WTC11 (cell line): Measurements from ENCODE around the gene CUTA. TPM values are rescaled to one million over a fixed set of nuclear protein-coding genes. Genes with fewer than 3 reads are reported as not detected.

Source experiments
- ATAC-seq: fragments of 200-7000 bp; cut with Tn5 transposase; 2 replicates; pipeline ENCODE4 v1.10.0; 2021; ENCODE audit warnings: mild to moderate bottlenecking, moderate library complexity
- CTCF ChIA-PET: fragments of 300-600 bp; sonication (Branson Sonifier 250); formaldehyde crosslinking; loops from one replicate; lab custom pipeline; 2021; ENCODE audit warnings: antibody characterized with exemption; lab: Charles Lee
- POLR2A ChIA-PET: fragments of 350-600 bp; sonication (Branson Sonifier 250); formaldehyde crosslinking; loops from one replicate; lab custom pipeline; 2021; ENCODE audit warnings: antibody characterized with exemption; lab: Charles Lee
- DNase-seq: peaks from one replicate; pipeline ENCODE4 v3.0.0; 2021; ENCODE audit warnings: low spot score
- H3K27ac Mint-ChIP-seq: 2 replicates; pipeline ENCODE4 v1.8.0; 2021; ENCODE audit warnings: mixed read lengths
- H3K27me3 Mint-ChIP-seq: 2 replicates; pipeline ENCODE4 v1.8.0; 2021; ENCODE audit warnings: low read depth, mild to moderate bottlenecking, moderate library complexity, mixed read lengths
- H3K36me3 Mint-ChIP-seq: 2 replicates; pipeline ENCODE4 v1.8.0; 2021; ENCODE audit warnings: mixed read lengths
- H3K4me1 Mint-ChIP-seq: 2 replicates; pipeline ENCODE4 v1.8.0; 2022; ENCODE audit warnings: mixed read lengths
- H3K4me3 Mint-ChIP-seq: 2 replicates; pipeline ENCODE4 v1.8.0; 2021; ENCODE audit warnings: mild to moderate bottlenecking, moderate library complexity, mixed read lengths
- H3K9me3 Mint-ChIP-seq: 2 replicates; pipeline ENCODE4 v1.8.0; 2021; ENCODE audit warnings: mixed read lengths
- CREB1 ChIP-seq: sonication (generic); formaldehyde crosslinking; IDR thresholded peaks from 2 replicates; pipeline ENCODE4 v1.8.0; 2023; ENCODE audit warnings: mild to moderate bottlenecking, missing genetic modification reagents
- EMX1 ChIP-seq: fragments of 250-450 bp; sonication (Bioruptor Pico); IDR thresholded peaks from 2 replicates; pipeline ENCODE4 v1.8.0; 2021; ENCODE audit warnings: mild to moderate bottlenecking
- ETV6 ChIP-seq: sonication (generic); formaldehyde crosslinking; IDR thresholded peaks from 2 replicates; pipeline ENCODE4 v1.8.1; 2022; ENCODE audit warnings: mild to moderate bottlenecking, missing genetic modification reagents
- IRF1 ChIP-seq: sonication (generic); formaldehyde crosslinking; IDR thresholded peaks from 2 replicates; pipeline ENCODE4 v1.8.0; 2023; ENCODE audit warnings: missing genetic modification reagents
- MYBL2 ChIP-seq: sonication (generic); formaldehyde crosslinking; IDR thresholded peaks from 2 replicates; pipeline ENCODE4 v1.8.1; 2023; ENCODE audit warnings: mild to moderate bottlenecking, moderate library complexity, missing genetic modification reagents
- NFE2L1 ChIP-seq: sonication (generic); formaldehyde crosslinking; IDR thresholded peaks from 2 replicates; pipeline ENCODE4 v1.8.1; 2023; ENCODE audit warnings: missing genetic modification reagents
- PRDM15 ChIP-seq: sonication (generic); formaldehyde crosslinking; IDR thresholded peaks from 2 replicates; pipeline ENCODE4 v1.8.0; 2022; ENCODE audit warnings: missing genetic modification reagents
- SOX15 ChIP-seq: fragments of 250-450 bp; sonication (Bioruptor Pico); IDR thresholded peaks from 2 replicates; pipeline ENCODE4 v1.9.0; 2021; ENCODE audit warnings: mild to moderate bottlenecking
- TCF7 ChIP-seq: sonication (generic); formaldehyde crosslinking; IDR thresholded peaks from 2 replicates; pipeline ENCODE4 v1.8.0; 2022; ENCODE audit warnings: mild to moderate bottlenecking, low read depth, missing genetic modification reagents, moderate library complexity
- ZNF219 ChIP-seq: sonication (generic); formaldehyde crosslinking; IDR thresholded peaks from 2 replicates; pipeline ENCODE4 v1.8.0; 2023; ENCODE audit warnings: missing genetic modification reagents, mild to moderate bottlenecking, borderline replicate concordance
- ZNF281 ChIP-seq: sonication (generic); formaldehyde crosslinking; IDR thresholded peaks from 2 replicates; pipeline ENCODE4 v1.8.0; 2023; ENCODE audit warnings: mild to moderate bottlenecking, missing genetic modification reagents
- total RNA-seq: library from RNA; stranded (reverse); gene quantifications from 3 replicates; pipeline ENCODE4 v1.2.3, GENCODE V29; 2021
- TF ChIP-seq, protein P1 (sequence below): sonication (generic); formaldehyde crosslinking; IDR thresholded peaks from 2 replicates; pipeline ENCODE4 v1.8.1; 2023; ENCODE audit warnings: mild to moderate bottlenecking, moderate library complexity, missing genetic modification reagents
- TF ChIP-seq, protein P2 (sequence below): sonication (generic); formaldehyde crosslinking; IDR thresholded peaks from 2 replicates; pipeline ENCODE4 v1.8.1; 2023; ENCODE audit warnings: mild to moderate bottlenecking, missing genetic modification reagents
- TF ChIP-seq, protein P3 (sequence below): fragments of 250-450 bp; sonication (Bioruptor Pico); IDR thresholded peaks from 2 replicates; pipeline ENCODE4 v1.9.0; 2021; ENCODE audit warnings: mild to moderate bottlenecking
- TF ChIP-seq, protein P4 (sequence below): sonication (generic); formaldehyde crosslinking; IDR thresholded peaks from 2 replicates; pipeline ENCODE4 v1.8.1; 2023; ENCODE audit warnings: mild to moderate bottlenecking, missing genetic modification reagents

CUTA gene
- total RNA-seq, 1 experiment from 2014 or later = 247 TPM

DNA sequence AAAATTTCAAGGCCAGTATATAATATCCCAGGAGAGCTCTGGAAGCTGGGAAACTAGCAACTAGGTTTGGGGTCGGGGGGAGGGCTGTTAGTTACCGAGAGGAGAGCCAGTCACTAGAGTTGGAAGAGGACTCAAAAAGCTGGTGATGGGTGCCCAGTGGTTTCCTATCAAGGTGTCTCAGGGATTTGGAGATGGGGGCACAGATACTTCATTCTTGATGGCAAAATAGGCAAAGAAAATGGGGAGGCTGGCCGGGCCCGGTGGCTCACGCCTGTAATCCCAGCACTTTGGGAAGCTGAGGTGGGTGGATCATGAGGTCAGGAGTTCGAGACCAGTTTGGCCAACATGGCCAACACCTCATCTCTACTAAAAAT, 6.3 kb downstream of the CUTA start:
- ChIA-PET POLR2A (interaction anchor here (0.8 to 1.0 kb wide), 2 partner anchors 14 to 94 kb away, joined by 3 to 8 read pairs; partner anchors contain the start of gene ZBTB22), CTCF (interaction anchor here (0.8 to 2.1 kb wide), 3 partner anchors 15 to 134 kb away, joined by 3 to 11 read pairs (median 4); partner anchors contain the start of gene B3GALT4)
- Mint-ChIP-seq H3K27me3 (no peaks in the 10 kb centered on the region), H3K9me3 (no peaks in the 10 kb centered on the region), H3K36me3 (peaks cover 47% of the 10 kb centered on the region), H3K4me3 (peak overlapping the region; percentile 76), H3K27ac (peak overlapping the region; percentile 65), H3K4me1 (peaks cover 35% of the 10 kb centered on the region)
- ATAC-seq (no peak), DNase-seq (no peak)
- TF ChIP-seq, protein P1, sequence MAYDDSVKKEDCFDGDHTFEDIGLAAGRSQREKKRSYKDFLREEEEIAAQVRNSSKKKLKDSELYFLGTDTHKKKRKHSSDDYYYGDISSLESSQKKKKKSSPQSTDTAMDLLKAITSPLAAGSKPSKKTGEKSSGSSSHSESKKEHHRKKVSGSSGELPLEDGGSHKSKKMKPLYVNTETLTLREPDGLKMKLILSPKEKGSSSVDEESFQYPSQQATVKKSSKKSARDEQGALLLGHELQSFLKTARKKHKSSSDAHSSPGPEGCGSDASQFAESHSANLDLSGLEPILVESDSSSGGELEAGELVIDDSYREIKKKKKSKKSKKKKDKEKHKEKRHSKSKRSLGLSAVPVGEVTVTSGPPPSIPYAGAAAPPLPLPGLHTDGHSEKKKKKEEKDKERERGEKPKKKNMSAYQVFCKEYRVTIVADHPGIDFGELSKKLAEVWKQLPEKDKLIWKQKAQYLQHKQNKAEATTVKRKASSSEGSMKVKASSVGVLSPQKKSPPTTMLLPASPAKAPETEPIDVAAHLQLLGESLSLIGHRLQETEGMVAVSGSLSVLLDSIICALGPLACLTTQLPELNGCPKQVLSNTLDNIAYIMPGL (CRISPR knock-in tag) = no peak
- TF ChIP-seq MYBL2 (CRISPR knock-in tag) (no peak), CREB1 (no peak), ZNF281 (CRISPR knock-in tag) (no peak), PRDM15 (no peak), ZNF219 (no peak), SOX15 (CRISPR knock-in tag) (no peak), TCF7 (CRISPR knock-in tag) (no peak), ETV6 (CRISPR knock-in tag) (no peak), NFE2L1 (CRISPR knock-in tag) (no peak), IRF1 (CRISPR knock-in tag) (no peak), EMX1 (CRISPR knock-in tag) (no peak)
- TF ChIP-seq, protein P2, sequence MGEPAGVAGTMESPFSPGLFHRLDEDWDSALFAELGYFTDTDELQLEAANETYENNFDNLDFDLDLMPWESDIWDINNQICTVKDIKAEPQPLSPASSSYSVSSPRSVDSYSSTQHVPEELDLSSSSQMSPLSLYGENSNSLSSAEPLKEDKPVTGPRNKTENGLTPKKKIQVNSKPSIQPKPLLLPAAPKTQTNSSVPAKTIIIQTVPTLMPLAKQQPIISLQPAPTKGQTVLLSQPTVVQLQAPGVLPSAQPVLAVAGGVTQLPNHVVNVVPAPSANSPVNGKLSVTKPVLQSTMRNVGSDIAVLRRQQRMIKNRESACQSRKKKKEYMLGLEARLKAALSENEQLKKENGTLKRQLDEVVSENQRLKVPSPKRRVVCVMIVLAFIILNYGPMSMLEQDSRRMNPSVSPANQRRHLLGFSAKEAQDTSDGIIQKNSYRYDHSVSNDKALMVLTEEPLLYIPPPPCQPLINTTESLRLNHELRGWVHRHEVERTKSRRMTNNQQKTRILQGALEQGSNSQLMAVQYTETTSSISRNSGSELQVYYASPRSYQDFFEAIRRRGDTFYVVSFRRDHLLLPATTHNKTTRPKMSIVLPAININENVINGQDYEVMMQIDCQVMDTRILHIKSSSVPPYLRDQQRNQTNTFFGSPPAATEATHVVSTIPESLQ = no peak
- TF ChIP-seq, protein P3, sequence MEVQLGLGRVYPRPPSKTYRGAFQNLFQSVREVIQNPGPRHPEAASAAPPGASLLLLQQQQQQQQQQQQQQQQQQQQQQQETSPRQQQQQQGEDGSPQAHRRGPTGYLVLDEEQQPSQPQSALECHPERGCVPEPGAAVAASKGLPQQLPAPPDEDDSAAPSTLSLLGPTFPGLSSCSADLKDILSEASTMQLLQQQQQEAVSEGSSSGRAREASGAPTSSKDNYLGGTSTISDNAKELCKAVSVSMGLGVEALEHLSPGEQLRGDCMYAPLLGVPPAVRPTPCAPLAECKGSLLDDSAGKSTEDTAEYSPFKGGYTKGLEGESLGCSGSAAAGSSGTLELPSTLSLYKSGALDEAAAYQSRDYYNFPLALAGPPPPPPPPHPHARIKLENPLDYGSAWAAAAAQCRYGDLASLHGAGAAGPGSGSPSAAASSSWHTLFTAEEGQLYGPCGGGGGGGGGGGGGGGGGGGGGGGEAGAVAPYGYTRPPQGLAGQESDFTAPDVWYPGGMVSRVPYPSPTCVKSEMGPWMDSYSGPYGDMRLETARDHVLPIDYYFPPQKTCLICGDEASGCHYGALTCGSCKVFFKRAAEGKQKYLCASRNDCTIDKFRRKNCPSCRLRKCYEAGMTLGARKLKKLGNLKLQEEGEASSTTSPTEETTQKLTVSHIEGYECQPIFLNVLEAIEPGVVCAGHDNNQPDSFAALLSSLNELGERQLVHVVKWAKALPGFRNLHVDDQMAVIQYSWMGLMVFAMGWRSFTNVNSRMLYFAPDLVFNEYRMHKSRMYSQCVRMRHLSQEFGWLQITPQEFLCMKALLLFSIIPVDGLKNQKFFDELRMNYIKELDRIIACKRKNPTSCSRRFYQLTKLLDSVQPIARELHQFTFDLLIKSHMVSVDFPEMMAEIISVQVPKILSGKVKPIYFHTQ (CRISPR knock-in tag) = no peak
- TF ChIP-seq, protein P4, sequence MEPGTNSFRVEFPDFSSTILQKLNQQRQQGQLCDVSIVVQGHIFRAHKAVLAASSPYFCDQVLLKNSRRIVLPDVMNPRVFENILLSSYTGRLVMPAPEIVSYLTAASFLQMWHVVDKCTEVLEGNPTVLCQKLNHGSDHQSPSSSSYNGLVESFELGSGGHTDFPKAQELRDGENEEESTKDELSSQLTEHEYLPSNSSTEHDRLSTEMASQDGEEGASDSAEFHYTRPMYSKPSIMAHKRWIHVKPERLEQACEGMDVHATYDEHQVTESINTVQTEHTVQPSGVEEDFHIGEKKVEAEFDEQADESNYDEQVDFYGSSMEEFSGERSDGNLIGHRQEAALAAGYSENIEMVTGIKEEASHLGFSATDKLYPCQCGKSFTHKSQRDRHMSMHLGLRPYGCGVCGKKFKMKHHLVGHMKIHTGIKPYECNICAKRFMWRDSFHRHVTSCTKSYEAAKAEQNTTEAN = no peak
